ENCODE results near the gene ATP8B3. TPM values are rescaled to one million over a fixed set of nuclear protein-coding genes. Genes with fewer than 3 reads are reported as not detected.

The ATP8B3 gene
- total RNA-seq, 4 donors from 2014 or later = 0.27 to 0.75 TPM; not detected in 2

GRCh38 chr19:1814833-1815604, 2.9 kb upstream of the ATP8B3 start:
- no peak for DNase-seq
- intact Hi-C loops (cut with DNase I; ENCODE audit: low total_unique reads) (no loop called here), in situ Hi-C loops (cut with MboI; ENCODE audit: low pct_ligation_motif_present in 1 of 4, low pct_unique_long_range_greater_than_20kb in 1 of 4, low sequenced_read_pairs in 3 of 4) (loop anchor here in 1 of 4 donors (25.0 kb wide), 1 partner anchor 278 kb away; no protein-coding TSS in a partner anchor)
- Histone ChIP-seq H3K4me3 (no peak overlapping the region), H3K27ac (no peak overlapping the region), H3K36me3 (peaks cover 0 to 40% (median 22%) of the 10 kb centered on the region in 4 donors), H3K4me1 (peaks cover 11 to 21% (median 16%) of the 10 kb centered on the region in 4 donors), H3K9me3 (no peaks in the 10 kb centered on the region), H3K27me3 (no peaks in the 10 kb centered on the region)
- TF ChIP-seq EP300 (IDR thresholded peaks at IDR 0.05; ENCODE audit: low read depth) = no peak
- WGBS, 2 donors (ENCODE audit: low coverage in 1 of 2) = 84% methylated on average over 26 of the region's 26 CpGs; no CpG with 5 or more reads in 1 of the 2 donors

GRCh38 chr19:1814391-1814790, 2.3 kb upstream of the ATP8B3 start:
- in situ Hi-C loops (cut with MboI; ENCODE audit: low pct_ligation_motif_present in 1 of 4, low pct_unique_long_range_greater_than_20kb in 1 of 4, low sequenced_read_pairs in 3 of 4) = loop anchor here in 1 of 4 donors (25.0 kb wide), 1 partner anchor 277 kb away; no protein-coding TSS in a partner anchor
- WGBS, 2 donors (ENCODE audit: low coverage in 1 of 2) = 77% methylated on average over 10 of the region's 10 CpGs; no CpG with 5 or more reads in 1 of the 2 donors
- H3K4me1 ChIP-seq = peaks cover 11 to 21% (median 16%) of the 10 kb centered on the region in 4 donors
- intact Hi-C loops (cut with DNase I; ENCODE audit: low total_unique reads) = no loop called here
- H3K4me3 ChIP-seq = no peak overlapping the region
- H3K27me3 ChIP-seq = no peaks in the 10 kb centered on the region
- TF ChIP-seq POLR2AphosphoS5 (IDR thresholded peaks at IDR 0.05) (no peak), POLR2A (IDR thresholded peaks at IDR 0.05) (no peak)
- no peak for DNase-seq
- no peak overlapping the region for H3K27ac ChIP-seq
- peaks cover 0 to 34% (median 19%) of the 10 kb centered on the region in 4 donors for H3K36me3 ChIP-seq
- H3K9me3 ChIP-seq = no peaks in the 10 kb centered on the region

GRCh38 chr19:1813192-1814182, 1.4 kb upstream of the ATP8B3 start:
- no peaks in the 10 kb centered on the region for H3K9me3 ChIP-seq
- TF ChIP-seq EP300 (IDR thresholded peaks at IDR 0.05; ENCODE audit: low read depth) = no peak
- TF ChIP-seq POLR2A (IDR thresholded peaks at IDR 0.05) = no peak
- TF ChIP-seq POLR2AphosphoS5 (IDR thresholded peaks at IDR 0.05) = no peak
- TF ChIP-seq CTCF (IDR thresholded peaks at IDR 0.05) = no peak
- intact Hi-C loops (cut with DNase I; ENCODE audit: low total_unique reads) = no loop called here
- H3K4me3 ChIP-seq = peak overlapping the region in 3 of 4 donors; percentile 42 to 65 (median 49)
- WGBS, 2 donors (ENCODE audit: low coverage in 1 of 2) = 63% methylated on average over 21 of the region's 21 CpGs; no CpG with 5 or more reads in 1 of the 2 donors
- H3K4me1 ChIP-seq = peaks cover 11 to 21% (median 16%) of the 10 kb centered on the region in 4 donors
- DNase-seq = no peak
- peaks cover 0 to 26% (median 14%) of the 10 kb centered on the region in 4 donors for H3K36me3 ChIP-seq
- H3K27ac ChIP-seq = peak overlapping the region; percentile 60 to 86 (median 76)
- in situ Hi-C loops (cut with MboI; ENCODE audit: low pct_ligation_motif_present in 1 of 4, low pct_unique_long_range_greater_than_20kb in 1 of 4, low sequenced_read_pairs in 3 of 4) = loop anchor here in 1 of 4 donors (25.0 kb wide), 1 partner anchor 276 kb away; no protein-coding TSS in a partner anchor
- H3K27me3 ChIP-seq = no peaks in the 10 kb centered on the region

- intact Hi-C loops (cut with DNase I; ENCODE audit: low total_unique reads) (no loop called here), in situ Hi-C loops (cut with MboI; ENCODE audit: low pct_ligation_motif_present in 1 of 4, low pct_unique_long_range_greater_than_20kb in 1 of 4, low sequenced_read_pairs in 3 of 4) (loop anchor here in 1 of 4 donors (25.0 kb wide), 1 partner anchor 275 kb away; no protein-coding TSS in a partner anchor)
- peak in 2 of 3 donors; percentile 8 to 23 for TF ChIP-seq POLR2AphosphoS5 (IDR thresholded peaks at IDR 0.05)
- peak; percentile 44 to 67 (median 50) for TF ChIP-seq CTCF (IDR thresholded peaks at IDR 0.05)
- TF ChIP-seq EP300 (IDR thresholded peaks at IDR 0.05; ENCODE audit: low read depth) = no peak
- TF ChIP-seq POLR2A (IDR thresholded peaks at IDR 0.05) = peak; percentile 57
These were observed 533 bp upstream of the ATP8B3 start for GRCh38 chr19:1812426-1813191.

More at GRCh38 chr19:1812426-1813191, 533 bp upstream of the ATP8B3 start:
- peak overlapping the region; percentile 60 to 86 (median 76) for H3K27ac ChIP-seq
- H3K9me3 ChIP-seq = no peaks in the 10 kb centered on the region
- peak; percentile 97 for DNase-seq
- H3K4me1 ChIP-seq = peaks cover 11 to 21% (median 16%) of the 10 kb centered on the region in 4 donors
- peak overlapping the region; percentile 13 to 65 (median 46) for H3K4me3 ChIP-seq
- no peaks in the 10 kb centered on the region for H3K27me3 ChIP-seq
- peaks cover 0 to 17% (median 7%) of the 10 kb centered on the region in 4 donors for H3K36me3 ChIP-seq
- 0% methylated on average over 11 to 40 of the region's 47 CpGs for WGBS, 2 donors (ENCODE audit: low coverage in 1 of 2)
